GM12874 (cell line): Measurements from ENCODE around the gene NCAPH2.

Source experiments
- TF ChIP-seq, protein P1 (sequence below): IDR thresholded peaks from 2 replicates; pipeline ENCODE4 v1.5.1; 2011; ENCODE audit warnings: low read depth, mild to moderate bottlenecking, control low read depth, low read length, moderate library complexity; ENCODE audit not compliant: insufficient read depth

The NCAPH2 gene

DNA sequence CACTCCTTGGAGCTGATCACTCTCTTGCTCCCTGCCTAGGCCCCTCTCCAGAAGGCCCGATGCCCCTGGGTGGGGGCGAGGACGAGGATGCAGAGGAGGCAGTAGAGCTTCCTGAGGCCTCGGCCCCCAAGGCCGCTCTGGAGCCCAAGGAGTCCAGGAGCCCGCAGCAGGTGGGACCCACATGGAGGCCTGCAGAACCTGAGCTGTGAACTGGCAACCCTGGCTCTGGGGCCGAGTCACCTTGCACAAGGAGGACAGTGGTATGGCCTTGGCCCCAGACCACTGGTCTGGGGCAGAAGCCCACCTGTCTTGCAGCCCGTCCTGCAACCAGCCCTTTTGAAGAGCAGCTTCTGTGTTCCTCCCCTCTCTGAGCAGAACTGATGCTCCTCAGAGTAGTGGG is 11.1 kb downstream of the NCAPH2 start:
- TF ChIP-seq, protein P1, sequence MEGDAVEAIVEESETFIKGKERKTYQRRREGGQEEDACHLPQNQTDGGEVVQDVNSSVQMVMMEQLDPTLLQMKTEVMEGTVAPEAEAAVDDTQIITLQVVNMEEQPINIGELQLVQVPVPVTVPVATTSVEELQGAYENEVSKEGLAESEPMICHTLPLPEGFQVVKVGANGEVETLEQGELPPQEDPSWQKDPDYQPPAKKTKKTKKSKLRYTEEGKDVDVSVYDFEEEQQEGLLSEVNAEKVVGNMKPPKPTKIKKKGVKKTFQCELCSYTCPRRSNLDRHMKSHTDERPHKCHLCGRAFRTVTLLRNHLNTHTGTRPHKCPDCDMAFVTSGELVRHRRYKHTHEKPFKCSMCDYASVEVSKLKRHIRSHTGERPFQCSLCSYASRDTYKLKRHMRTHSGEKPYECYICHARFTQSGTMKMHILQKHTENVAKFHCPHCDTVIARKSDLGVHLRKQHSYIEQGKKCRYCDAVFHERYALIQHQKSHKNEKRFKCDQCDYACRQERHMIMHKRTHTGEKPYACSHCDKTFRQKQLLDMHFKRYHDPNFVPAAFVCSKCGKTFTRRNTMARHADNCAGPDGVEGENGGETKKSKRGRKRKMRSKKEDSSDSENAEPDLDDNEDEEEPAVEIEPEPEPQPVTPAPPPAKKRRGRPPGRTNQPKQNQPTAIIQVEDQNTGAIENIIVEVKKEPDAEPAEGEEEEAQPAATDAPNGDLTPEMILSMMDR: no peak

DNA sequence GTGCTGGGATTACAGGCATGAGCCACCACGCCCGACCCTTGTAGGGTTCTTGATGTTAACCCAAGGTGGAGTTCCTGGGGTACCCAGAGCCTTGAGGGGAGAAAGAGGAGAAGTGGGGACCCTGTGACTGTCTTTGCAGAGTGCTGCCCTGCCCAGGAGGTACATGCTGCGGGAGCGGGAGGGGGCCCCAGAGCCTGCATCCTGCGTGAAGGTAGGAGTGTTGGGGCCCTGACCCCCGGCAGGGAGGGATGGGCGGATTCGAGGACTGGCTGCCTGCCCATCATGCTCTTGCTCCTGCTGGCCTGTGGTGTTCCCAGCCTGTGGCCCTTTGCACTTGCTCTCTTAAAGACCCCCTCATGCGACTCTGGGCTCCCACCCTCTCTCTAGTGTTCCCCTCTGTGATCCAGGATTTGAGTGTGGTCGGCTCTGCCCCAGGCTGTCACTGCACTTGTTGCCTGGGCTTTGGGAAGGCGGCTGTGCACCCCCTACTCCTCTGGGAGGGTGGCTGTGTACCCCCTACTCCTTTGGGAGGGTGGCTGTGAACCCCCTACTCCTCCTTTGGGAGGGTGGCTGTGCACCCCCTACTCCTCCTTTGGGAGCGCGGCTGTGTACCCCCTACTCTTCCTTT is 12.9 kb downstream of the NCAPH2 start:
- TF ChIP-seq, protein P1: no peak

DNA sequence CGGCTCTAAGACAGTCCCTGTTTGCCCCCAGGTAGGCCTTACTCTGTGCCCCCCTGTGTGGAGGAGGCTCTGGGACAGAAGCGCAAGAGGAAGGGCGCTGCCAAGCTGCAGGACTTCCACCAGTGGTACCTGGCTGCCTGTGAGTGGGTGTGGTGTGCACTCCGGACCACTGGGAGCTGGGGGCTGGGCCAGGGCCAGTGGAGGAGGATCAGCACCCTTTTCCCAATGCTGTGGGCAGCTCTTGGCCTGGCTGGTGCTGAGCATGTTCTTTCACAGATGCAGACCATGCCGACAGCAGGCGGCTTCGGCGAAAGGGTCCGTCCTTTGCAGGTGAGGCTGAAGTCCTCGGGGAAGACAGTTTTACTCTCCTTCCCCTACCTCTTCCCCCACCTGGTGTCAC is 13.7 kb downstream of the NCAPH2 start:
- TF ChIP-seq, protein P1: no peak

DNA sequence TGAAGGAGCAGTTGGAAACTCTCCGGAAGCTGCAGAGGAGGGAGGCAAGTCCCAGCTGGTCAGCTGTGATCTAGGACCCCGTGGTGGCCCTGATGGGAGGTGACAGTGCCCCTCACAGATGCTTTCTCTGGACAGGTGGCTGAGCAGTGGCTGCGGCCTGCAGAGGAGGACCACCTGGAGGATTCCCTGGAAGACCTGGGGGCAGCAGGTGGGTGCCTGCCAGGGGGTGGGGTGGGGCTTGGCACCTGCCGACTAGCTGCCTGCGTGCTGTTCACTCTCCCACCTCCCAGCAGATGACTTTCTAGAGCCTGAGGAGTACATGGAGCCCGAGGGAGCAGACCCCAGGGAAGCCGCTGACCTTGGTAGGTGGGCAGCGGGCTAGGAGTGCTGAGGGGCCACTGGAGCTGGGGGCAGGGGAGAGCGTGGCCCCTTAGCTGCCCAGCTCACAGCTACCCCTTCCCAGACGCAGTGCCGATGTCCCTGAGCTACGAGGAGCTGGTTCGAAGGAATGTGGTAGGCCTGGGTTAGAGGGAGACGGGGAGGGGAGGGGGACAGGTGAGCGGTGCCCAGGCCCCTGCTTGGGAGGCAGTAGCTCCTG is 14.3 kb downstream of the NCAPH2 start:
- TF ChIP-seq, protein P1: no peak

DNA sequence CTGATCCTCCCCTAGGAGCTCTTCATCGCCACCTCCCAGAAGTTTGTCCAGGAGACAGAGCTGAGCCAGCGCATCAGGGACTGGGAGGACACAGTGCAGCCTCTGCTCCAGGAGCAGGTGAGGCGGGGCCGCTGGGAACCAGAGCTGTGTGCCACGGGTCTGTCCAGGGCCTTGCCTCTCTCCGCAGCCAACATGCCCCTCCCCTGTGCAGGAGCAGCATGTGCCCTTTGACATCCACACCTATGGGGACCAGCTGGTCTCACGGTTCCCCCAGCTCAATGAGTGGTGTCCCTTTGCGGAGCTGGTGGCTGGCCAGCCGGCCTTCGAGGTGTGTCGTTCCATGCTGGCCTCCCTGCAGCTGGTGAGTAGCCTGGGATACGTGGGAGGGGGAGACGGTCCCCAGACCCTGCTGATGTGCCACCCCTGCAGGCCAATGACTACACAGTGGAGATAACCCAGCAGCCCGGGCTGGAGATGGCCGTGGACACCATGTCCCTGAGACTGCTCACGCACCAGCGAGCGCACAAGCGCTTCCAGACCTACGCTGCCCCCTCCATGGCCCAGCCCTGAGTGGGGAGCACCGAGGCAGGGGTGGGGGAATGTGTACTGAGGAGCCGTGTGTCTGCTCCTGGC is 14.9 kb downstream of the NCAPH2 start:
- TF ChIP-seq, protein P1: no peak

DNA sequence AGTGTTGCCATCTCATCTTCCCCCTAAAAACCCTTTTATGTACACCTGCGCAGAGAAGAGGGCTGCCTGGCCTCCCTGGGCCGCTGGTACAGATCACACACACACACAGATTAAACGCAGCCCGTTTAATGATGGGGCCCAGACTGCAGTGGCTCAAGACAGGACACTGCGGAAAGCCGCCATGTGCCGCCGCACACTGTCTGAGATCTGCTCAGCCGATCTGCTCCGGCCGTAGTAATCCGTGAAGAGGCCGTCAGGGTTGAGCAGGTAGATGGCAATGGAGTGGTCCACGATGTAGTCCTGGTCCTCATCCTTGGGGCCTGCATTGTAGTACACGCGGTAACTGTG is 15.4 kb downstream of the NCAPH2 start:
- TF ChIP-seq, protein P1: no peak

DNA sequence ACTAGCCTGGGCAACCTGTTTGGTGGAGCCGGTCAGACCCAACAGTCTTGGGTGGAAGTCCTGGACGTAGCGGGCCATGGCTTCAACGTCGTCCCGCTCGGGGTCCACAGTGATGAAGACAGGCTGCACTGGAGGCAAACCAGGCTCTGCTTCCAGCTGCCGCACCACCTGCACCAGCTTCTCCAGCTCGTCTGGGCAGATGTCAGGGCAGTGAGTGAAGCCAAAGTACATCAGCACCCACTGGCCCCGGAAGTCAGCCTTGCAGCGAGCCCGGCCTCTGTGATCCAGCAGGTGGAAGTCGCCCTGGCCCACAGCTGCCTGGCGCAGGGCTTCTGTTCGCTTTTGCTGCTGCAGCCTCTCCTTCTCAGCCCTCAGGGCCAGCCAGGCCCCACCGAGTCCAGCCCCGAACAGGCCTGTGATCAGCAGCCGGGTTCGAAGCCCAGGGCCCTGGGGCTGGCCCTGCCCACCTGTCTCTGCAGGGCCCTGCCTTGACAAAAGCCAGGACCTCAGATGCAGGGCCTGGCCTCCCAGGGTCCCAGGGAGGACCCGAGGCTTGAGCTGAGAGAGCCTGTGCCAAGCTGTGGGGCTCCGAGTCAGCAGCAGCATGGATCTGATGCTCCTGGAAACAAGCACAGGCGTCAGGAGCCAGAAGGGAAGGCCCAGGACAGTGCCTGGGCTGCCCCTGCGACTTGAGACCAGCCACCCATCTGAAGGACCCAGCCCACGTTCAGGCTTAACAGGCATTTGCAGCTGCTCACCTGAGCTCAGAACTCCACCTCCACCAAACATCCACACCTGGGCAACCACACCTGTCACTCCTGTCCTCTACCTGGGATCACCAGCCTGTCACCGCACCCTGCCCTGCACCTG is 16.0 kb downstream of the NCAPH2 start:
- TF ChIP-seq, protein P1: no peak
